HCT116 (cell line): Measurements from ENCODE around the gene COG5. TPM values are rescaled to one million over a fixed set of nuclear protein-coding genes. Genes with fewer than 3 reads are reported as not detected.

ENCODE experiments used
- ATAC-seq: fragments of 200-7000 bp; cut with Tn5 transposase; 2 replicates; pipeline ENCODE4 v1.9.1; 2020; ENCODE audit warnings: mild to moderate bottlenecking, moderate library complexity
- BruUV-seq: library from RNA; stranded (reverse); fragments of 400-500 nt; replicated peaks from 2 replicates; lab custom pipeline; 2021; lab: Mats Ljungman, UMichigan
- CTCF ChIA-PET: fragments of 300-600 bp; sonication (Branson Sonifier 250); formaldehyde crosslinking; loops from one replicate; lab custom pipeline; 2021; ENCODE audit warnings: antibody characterized with exemption; lab: Charles Lee
- POLR2A ChIA-PET: fragments of 300-600, 350-600 bp; sonication (Branson Sonifier 250); formaldehyde crosslinking; loops from one replicate; lab custom pipeline; 2021; ENCODE audit warnings: antibody characterized with exemption; lab: Charles Lee
- RAD21 ChIA-PET, 2 experiments: fragments of 300-600 bp; sonication (Branson Sonifier 250); formaldehyde crosslinking; loops; one replicate each; lab custom pipeline; 2023; ENCODE audit warnings: low total read pairs in 2 of 2; ENCODE audit not compliant: uncharacterized antibody in 2 of 2, unreplicated experiment in 2 of 2, low non-redundant PET in 1 of 2; lab: Charles Lee
- DNase-seq: peaks from one replicate; pipeline ENCODE4 v3.0.0-alpha.2; 2010; ENCODE audit warnings: low read depth, low spot score
- H2AFZ ChIP-seq: fragments of 200-600 bp; shearing (Covaris generic), sonication (generic); 2 replicates; pipeline ENCODE4 v1.6.1; 2017; ENCODE audit warnings: low read depth, mixed run types, mixed read lengths, antibody characterized with exemption, low read length; ENCODE audit not compliant: poor library complexity, severe bottlenecking
- H3K27ac ChIP-seq: 2 replicates; pipeline ENCODE4 v1.5.1; 2012; ENCODE audit warnings: low read depth, low read length
- H3K27me3 ChIP-seq: fragments of 200-600 bp; sonication (generic); 2 replicates; pipeline ENCODE4 v1.6.1; 2016; ENCODE audit warnings: mixed run types, low read length, mixed read lengths; ENCODE audit not compliant: insufficient read depth
- H3K36me3 ChIP-seq, 2 experiments: fragments of 200-500 bp in 1 of 2; fragments of 200-600 bp in 1 of 2; sonication (Bioruptor generic) in 1 of 2; sonication (generic) in 1 of 2; 2 replicates each; pipeline versions ENCODE4 v1.5.1 to v1.6.1; 2014 to 2016; ENCODE audit warnings: low read length in 2 of 2, inconsistent platforms in 1 of 2, mixed read lengths in 1 of 2, mixed run types in 1 of 2; ENCODE audit not compliant: insufficient read depth in 2 of 2, control insufficient read depth in 1 of 2
- H3K4me1 ChIP-seq, 2 experiments: fragments of 200-600 bp in 1 of 2; sonication (generic) in 1 of 2; 2 replicates each; pipeline versions ENCODE4 v1.5.1 to v1.6.1; 2012 to 2017; ENCODE audit warnings: low read length in 2 of 2, inconsistent platforms in 1 of 2, mild to moderate bottlenecking in 1 of 2, mixed read lengths in 1 of 2, mixed run types in 1 of 2, moderate library complexity in 1 of 2; ENCODE audit not compliant: insufficient read depth in 2 of 2, control insufficient read depth in 1 of 2
- H3K4me2 ChIP-seq: fragments of 200-600 bp; sonication (generic); 2 replicates; pipeline ENCODE4 v1.6.1; 2017; ENCODE audit warnings: mixed run types, low read length, mixed read lengths
- H3K4me3 ChIP-seq, 2 experiments: fragments of 200-600 bp in 1 of 2; sonication (generic) in 1 of 2; replicated peaks in 1 of 2; 2 replicates each; pipeline ENCODE4 v1.5.1; 2011 to 2016; ENCODE audit warnings: low read length in 2 of 2, control low read depth in 1 of 2, low read depth in 1 of 2, mild to moderate bottlenecking in 1 of 2, mixed read lengths in 1 of 2, mixed run types in 1 of 2
- H3K79me2 ChIP-seq: fragments of 200-600 bp; sonication (generic); 2 replicates; pipeline ENCODE4 v1.6.1; 2017; ENCODE audit warnings: mild to moderate bottlenecking, mixed run types, low read length, moderate library complexity, mixed read lengths; ENCODE audit not compliant: insufficient read depth
- H3K9ac ChIP-seq: fragments of 200-600 bp; sonication (generic); 2 replicates; pipeline ENCODE4 v1.6.1; 2016; ENCODE audit warnings: low read length, mixed read lengths
- H3K9me2 ChIP-seq: fragments of 200-600 bp; sonication (generic), shearing (Covaris generic); 2 replicates; pipeline ENCODE4 v1.6.1; 2017; ENCODE audit warnings: mixed run types, mild to moderate bottlenecking, moderate library complexity; ENCODE audit not compliant: insufficient read depth
- H3K9me3 ChIP-seq, 2 experiments: fragments of 200-500 bp in 1 of 2; fragments of 200-600 bp in 1 of 2; sonication (Bioruptor generic) in 1 of 2; sonication (generic) in 1 of 2; 2 replicates each; pipeline ENCODE4 v1.6.1; 2014 to 2017; ENCODE audit warnings: low read length in 2 of 2, mixed read lengths in 2 of 2, inconsistent platforms in 1 of 2, low read depth in 1 of 2, mild to moderate bottlenecking in 1 of 2, mixed run types in 1 of 2, moderate library complexity in 1 of 2; ENCODE audit not compliant: control insufficient read depth in 1 of 2, insufficient read depth in 1 of 2
- H4K20me1 ChIP-seq: fragments of 200-600 bp; sonication (generic), shearing (Covaris generic); 2 replicates; pipeline ENCODE4 v1.6.1; 2017; ENCODE audit warnings: mixed run types, mild to moderate bottlenecking, moderate library complexity; ENCODE audit not compliant: insufficient read depth
- ATF3 ChIP-seq: IDR thresholded peaks from 2 replicates; pipeline ENCODE4 v1.6.1; 2012
- FOSL1 ChIP-seq: IDR thresholded peaks from 2 replicates; pipeline ENCODE4 v1.6.1; 2012; ENCODE audit warnings: low read depth
- POLR2AphosphoS5 ChIP-seq: IDR thresholded peaks from 2 replicates; pipeline ENCODE4 v1.6.1; 2011; ENCODE audit warnings: mild to moderate bottlenecking, low read depth, low read length, moderate library complexity
- SP1 ChIP-seq: IDR thresholded peaks from 2 replicates; pipeline ENCODE4 v1.6.1; 2012; ENCODE audit warnings: low read depth
- TCF7L2 ChIP-seq: IDR thresholded peaks from 2 replicates; pipeline ENCODE4 v1.7.0; 2011; ENCODE audit warnings: borderline replicate concordance, inconsistent platforms; ENCODE audit not compliant: insufficient read depth, insufficient read length; ENCODE audit errors: extremely low read depth
- ZBTB33 ChIP-seq: IDR thresholded peaks from 2 replicates; pipeline ENCODE4 v1.6.1; 2011; ENCODE audit warnings: mild to moderate bottlenecking, low read length, moderate library complexity; ENCODE audit not compliant: insufficient replicate concordance; ENCODE audit errors: extremely low read depth
- ZFX ChIP-seq: fragments of 450-650 bp; IDR thresholded peaks from 2 replicates; pipeline ENCODE4 v1.6.1; 2017
- ZNF274 ChIP-seq: fragments of 200-500 bp; sonication (Bioruptor generic); IDR thresholded peaks from 2 replicates; pipeline ENCODE4 v1.6.1; 2014; ENCODE audit warnings: mild to moderate bottlenecking, low read depth, low read length, inconsistent platforms
- intact Hi-C: fragments of 100-400 bp; cut with micrococcal nuclease; formaldehyde crosslinking; loops from 2 replicates; pipeline ENCODE4 v1.10.0; 2022
- total RNA-seq: library from RNA; stranded (reverse); gene quantifications from one replicate; pipeline ENCODE4 v1.2.1, GENCODE V29; 2021; ENCODE audit not compliant: unreplicated experiment

The COG5 gene
- total RNA-seq, 1 experiment from 2014 or later: 30.7 TPM

GRCh38 chr7:107442678-107443077 lies 121.0 kb downstream of the COG5 start:
- Histone ChIP-seq H3K27ac (no peak overlapping the region), H3K36me3 (no peaks in the 10 kb centered on the region), H3K9me2 (no peaks in the 10 kb centered on the region), H3K9ac (no peak overlapping the region), H3K79me2 (no peaks in the 10 kb centered on the region), H4K20me1 (no peaks in the 10 kb centered on the region), H3K4me3 (no peak overlapping the region), H3K9me3 (no peaks in the 10 kb centered on the region), H2AFZ (no peak overlapping the region), H3K27me3 (no peaks in the 10 kb centered on the region), H3K4me2 (no peak overlapping the region), H3K4me1 (peaks cover 0 to 12% of the 10 kb centered on the region in 2 experiments; a peak in 2 of 4 replicates)
- intact Hi-C loops: no loop called here
- no TSS peak for BruUV-seq
- TF ChIP-seq FOSL1 (no peak), SP1 (no peak), ZNF274 (no peak)
- ChIA-PET POLR2A (no interaction called here), CTCF (no interaction called here), RAD21 (no interaction called here)
- DNase-seq (no peak), ATAC-seq (no peak)

- Histone ChIP-seq H3K9ac (no peak overlapping the region), H3K9me3 (no peaks in the 10 kb centered on the region), H3K36me3 (no peaks in the 10 kb centered on the region), H4K20me1 (no peaks in the 10 kb centered on the region), H3K9me2 (no peaks in the 10 kb centered on the region), H3K27ac (no peak overlapping the region), H3K79me2 (no peaks in the 10 kb centered on the region), H3K4me2 (no peak overlapping the region), H3K4me3 (no peak overlapping the region), H3K27me3 (no peaks in the 10 kb centered on the region), H3K4me1 (peaks cover 0 to 4% of the 10 kb centered on the region in 2 experiments; a peak in 2 of 4 replicates), H2AFZ (no peak overlapping the region)
- POLR2A ChIA-PET: no interaction called here
- no TSS peak for BruUV-seq
- RAD21 ChIA-PET: no interaction called here
- TF ChIP-seq ZFX (no peak), TCF7L2 (no peak), POLR2AphosphoS5 (no peak), ATF3 (no peak), ZBTB33 (no peak)
- intact Hi-C loops: no loop called here
- DNase-seq (no peak), ATAC-seq (no peak)
- CTCF ChIA-PET: no interaction called here
These were observed 121.9 kb downstream of the COG5 start for GRCh38 chr7:107441581-107442422.
